Effector memory CD4-positive, alpha-beta T cell (primary cell): ENCODE measurements around the gene ZGPAT.
A peak's percentile ranks its signal among the peaks of the same experiment; 100 is the strongest.
"Not testable (repeated sequence)": the region's sequence is repeated elsewhere in the genome, so short reads cannot be mapped to it uniquely, and the experiment has no call there.

Experiments used
- DNase-seq, 3 donors: peaks; one replicate each; pipeline ENCODE4 v3.0.0-alpha.2; 2020
- H3K27ac ChIP-seq: 2 replicates; pipeline ENCODE4 v1.7.0; 2013; ENCODE audit warnings: mild to moderate bottlenecking, low read length, moderate library complexity; ENCODE audit not compliant: insufficient read depth, poor library complexity, severe bottlenecking
- H3K27me3 ChIP-seq: replicated peaks from 2 replicates; pipeline ENCODE4 v1.7.0; 2013; ENCODE audit warnings: mild to moderate bottlenecking, low read length; ENCODE audit not compliant: insufficient read depth, control insufficient read depth, poor library complexity, severe bottlenecking
- H3K36me3 ChIP-seq: 2 replicates; pipeline ENCODE4 v1.7.0; 2013; ENCODE audit warnings: mild to moderate bottlenecking, low read length, moderate library complexity; ENCODE audit not compliant: control insufficient read depth, insufficient read depth
- H3K4me1 ChIP-seq: 2 replicates; pipeline ENCODE4 v1.7.0; 2013; ENCODE audit warnings: low read length, mild to moderate bottlenecking; ENCODE audit not compliant: control insufficient read depth, insufficient read depth, poor library complexity, severe bottlenecking
- H3K4me3 ChIP-seq: 2 replicates; pipeline ENCODE4 v1.7.0; 2013; ENCODE audit warnings: low read length, low read depth, mild to moderate bottlenecking; ENCODE audit not compliant: insufficient read depth, poor library complexity, severe bottlenecking
- H3K9me3 ChIP-seq: 2 replicates; pipeline ENCODE4 v1.7.0; 2013; ENCODE audit warnings: mild to moderate bottlenecking, low read length, moderate library complexity; ENCODE audit not compliant: control insufficient read depth
- total RNA-seq, 3 donors: gene quantifications; one replicate each; lab custom pipeline; 2026; lab: John Stamatoyannopoulos, UW

Gene ZGPAT
- 11.2 to 18.8 (median 15.0) reads per million in 3 donors for total RNA-seq

DNA sequence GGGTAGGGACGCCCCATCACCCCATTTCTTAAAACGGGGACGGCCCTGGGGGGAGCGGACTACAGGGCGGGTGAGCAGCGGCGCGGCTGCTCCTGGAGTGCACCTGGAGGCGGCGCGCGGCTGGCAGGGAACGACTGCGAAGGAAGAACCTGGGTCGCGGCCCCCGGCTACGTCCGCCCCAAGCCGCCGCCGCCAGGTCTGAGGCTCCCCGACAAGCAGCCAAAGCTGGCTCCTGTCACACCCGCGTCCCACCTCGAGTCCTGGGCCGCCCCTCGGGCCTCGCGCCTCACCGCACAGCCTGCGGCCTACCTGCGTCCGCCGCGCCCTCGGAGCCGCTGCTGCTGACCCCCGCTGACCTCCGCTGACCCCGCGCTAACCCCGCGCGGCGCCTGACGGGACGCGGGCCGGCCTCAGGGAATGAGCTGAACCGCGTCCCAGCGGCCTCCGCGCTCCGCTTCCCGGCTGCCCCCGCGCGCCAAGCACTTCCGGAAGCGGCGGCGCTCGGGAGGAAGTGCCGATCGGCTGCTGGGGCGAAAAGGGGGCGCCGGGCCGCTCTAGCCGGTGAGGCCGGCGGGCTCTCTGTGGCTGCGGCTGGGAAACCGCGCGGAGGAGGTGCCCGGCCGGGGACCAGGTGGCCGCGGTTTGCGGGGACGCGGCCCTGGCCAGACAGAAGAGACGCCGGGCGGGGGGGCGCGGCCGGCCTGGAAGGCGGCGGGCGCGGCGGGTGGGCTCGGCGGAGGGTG lies at the start of gene ZGPAT, which contains the start of gene ARFRP1:
Gene ZGPAT, plus strand, starts transcription at position 482 of the 743 bp plus-strand sequence. CDS start 542 bp downstream, outside the sequence.
Gene ARFRP1, minus strand, starts transcription at position 419 of the 743 bp plus-strand sequence. CDS start 885 bp downstream, outside the sequence.
- Histone ChIP-seq H3K4me1 (peaks cover 32% of the 10 kb centered on the region), H3K4me3 (peak within 1 kb of the TSS; percentile 65), H3K27ac (peak within 1 kb of the TSS; percentile 71), H3K9me3 (no peaks in the 10 kb centered on the region), H3K36me3 (peaks cover 44% of the 10 kb centered on the region), H3K27me3 (no peaks in the 10 kb centered on the region)
- DNase-seq = peak; percentile 75 to 80 (median 78)

DNA sequence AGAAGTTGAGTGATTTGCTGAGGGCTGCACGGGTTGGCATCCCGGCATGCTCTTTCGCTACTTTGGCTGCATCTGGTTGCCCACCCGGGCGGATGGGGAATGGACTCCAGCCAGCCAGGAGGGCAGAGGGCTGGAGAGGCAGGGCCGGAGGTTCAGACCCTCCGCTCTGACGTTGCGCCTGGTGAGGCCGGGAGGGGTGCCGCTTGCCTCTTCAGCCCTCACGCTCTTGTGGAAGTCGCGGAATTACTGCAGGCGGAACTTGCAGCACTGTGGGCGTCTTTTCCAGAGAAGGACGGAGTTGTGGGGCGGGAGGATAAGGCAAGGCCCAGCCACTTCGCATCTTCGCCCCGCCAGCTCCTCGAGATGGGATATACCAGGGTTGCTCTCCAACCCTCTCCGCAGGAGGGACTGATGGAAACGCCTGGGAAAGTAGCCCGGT lies 49.1 kb upstream of the ZGPAT start:
- H3K9me3 ChIP-seq = no peaks in the 10 kb centered on the region
- H3K36me3 ChIP-seq = peaks cover 22% of the 10 kb centered on the region
- no peak for DNase-seq
- H3K4me1 ChIP-seq = peaks cover 19% of the 10 kb centered on the region
- H3K4me3 ChIP-seq = peak overlapping the region; percentile 97
- H3K27ac ChIP-seq = peak overlapping the region; percentile 82
- no peaks in the 10 kb centered on the region for H3K27me3 ChIP-seq

- H3K9me3 ChIP-seq = no peaks in the 10 kb centered on the region
- no peaks in the 10 kb centered on the region for H3K27me3 ChIP-seq
- DNase-seq = no peak
- H3K27ac ChIP-seq = no peak overlapping the region
- H3K36me3 ChIP-seq = peaks cover 25% of the 10 kb centered on the region
- peaks cover 16% of the 10 kb centered on the region for H3K4me1 ChIP-seq
- H3K4me3 ChIP-seq = no peak overlapping the region
Measured at GRCh38 chr20:63659370-63659769, 48.5 kb upstream of the ZGPAT start.

- not testable (repeated sequence) for DNase-seq, H3K9me3 ChIP-seq, H3K27ac ChIP-seq, H3K4me3 ChIP-seq, H3K27me3 ChIP-seq
- Histone ChIP-seq H3K4me1 (peaks cover 13% of the 10 kb centered on the region), H3K36me3 (peaks cover 25% of the 10 kb centered on the region)
Measured at GRCh38 chr20:63660174-63660573, 47.7 kb upstream of the ZGPAT start.

DNA sequence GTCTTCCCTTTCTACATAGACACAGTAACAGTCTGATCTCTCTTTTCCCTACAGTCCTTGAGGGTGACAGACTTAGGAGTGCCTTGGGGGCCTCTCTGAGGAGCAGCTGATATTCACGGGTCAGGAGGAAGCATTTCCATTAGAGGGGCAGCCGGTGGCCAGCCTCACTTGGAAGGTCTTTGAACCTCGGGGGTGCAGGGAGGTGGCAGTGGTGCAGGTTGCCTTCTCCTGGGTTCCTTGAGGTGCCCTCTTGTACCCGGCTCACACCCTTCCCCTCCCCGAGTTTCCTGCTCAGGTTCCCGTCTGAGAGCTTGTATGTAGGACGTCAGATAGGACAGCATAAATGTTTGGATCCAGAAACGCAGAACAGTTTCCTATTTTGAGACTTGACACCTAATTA lies 47.2 kb upstream of the ZGPAT start:
- Histone ChIP-seq H3K27me3 (no peaks in the 10 kb centered on the region), H3K27ac (no peak overlapping the region), H3K4me1 (peaks cover 13% of the 10 kb centered on the region), H3K36me3 (peaks cover 25% of the 10 kb centered on the region), H3K9me3 (no peaks in the 10 kb centered on the region), H3K4me3 (no peak overlapping the region)
- DNase-seq = no peak

DNA sequence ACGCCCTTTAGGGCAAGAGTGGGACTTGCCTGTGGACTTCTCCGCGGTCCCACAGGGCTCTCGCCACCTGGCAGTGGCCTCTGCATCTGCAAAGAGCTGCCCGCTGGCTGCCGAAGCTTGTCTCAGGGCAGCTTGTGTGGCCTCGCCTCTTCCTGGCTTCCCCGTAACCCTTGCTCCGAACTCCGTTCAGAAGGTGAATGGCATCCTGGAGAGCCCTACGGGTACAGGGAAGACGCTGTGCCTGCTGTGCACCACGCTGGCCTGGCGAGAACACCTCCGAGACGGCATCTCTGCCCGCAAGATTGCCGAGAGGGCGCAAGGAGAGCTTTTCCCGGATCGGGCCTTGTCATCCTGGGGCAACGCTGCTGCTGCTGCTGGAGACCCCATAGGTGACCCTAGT lies 46.7 kb upstream of the ZGPAT start:
- Histone ChIP-seq H3K27me3 (no peaks in the 10 kb centered on the region), H3K27ac (no peak overlapping the region), H3K36me3 (peaks cover 28% of the 10 kb centered on the region), H3K9me3 (no peaks in the 10 kb centered on the region), H3K4me3 (no peak overlapping the region), H3K4me1 (peaks cover 13% of the 10 kb centered on the region)
- no peak for DNase-seq

DNA sequence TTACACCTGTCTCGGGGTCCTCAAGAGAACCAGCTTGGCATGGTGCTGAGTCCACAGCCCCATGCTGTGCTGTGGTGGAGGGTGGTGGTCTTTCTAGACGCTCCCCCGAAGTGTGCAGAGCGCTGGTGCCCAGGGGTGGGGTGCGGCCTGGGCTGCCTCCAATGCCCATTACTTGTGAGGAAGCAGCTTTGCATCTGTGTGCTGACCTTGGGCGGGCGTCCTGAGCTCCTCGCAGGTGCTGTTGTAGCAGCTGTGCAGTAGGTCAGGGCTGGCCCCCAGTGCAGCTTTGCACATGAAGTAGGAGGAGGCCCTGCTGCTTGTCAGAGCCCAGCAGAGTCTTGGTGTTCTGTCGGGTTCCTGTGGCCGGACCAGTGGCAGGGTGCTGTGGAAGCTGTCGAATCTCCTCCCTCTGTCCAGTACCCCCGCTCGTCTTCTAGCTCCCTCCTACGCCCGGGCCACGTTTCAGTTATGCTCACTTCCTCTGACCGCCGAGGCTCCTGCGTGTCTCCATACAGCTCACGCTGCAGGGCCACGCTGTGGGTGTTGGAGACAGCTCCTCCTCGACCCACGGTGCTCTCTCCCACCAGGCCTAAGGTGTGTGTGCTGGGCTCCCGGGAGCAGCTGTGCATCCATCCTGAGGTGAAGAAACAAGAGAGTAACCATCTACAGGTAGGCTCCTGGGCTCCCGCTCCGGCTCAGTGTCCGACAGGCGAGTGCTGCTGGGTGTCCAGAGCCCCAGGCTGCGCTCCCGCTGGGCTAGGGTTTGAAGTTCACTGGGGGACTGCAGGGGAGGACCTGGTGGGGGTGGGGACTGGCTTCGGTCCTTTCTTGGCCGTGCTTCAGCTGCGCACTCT lies 45.7 kb upstream of the ZGPAT start:
- Histone ChIP-seq H3K4me1 (peaks cover 13% of the 10 kb centered on the region), H3K27ac (no peak overlapping the region), H3K4me3 (no peak overlapping the region), H3K36me3 (peaks cover 31% of the 10 kb centered on the region), H3K9me3 (no peaks in the 10 kb centered on the region), H3K27me3 (no peaks in the 10 kb centered on the region)
- no peak for DNase-seq

DNA sequence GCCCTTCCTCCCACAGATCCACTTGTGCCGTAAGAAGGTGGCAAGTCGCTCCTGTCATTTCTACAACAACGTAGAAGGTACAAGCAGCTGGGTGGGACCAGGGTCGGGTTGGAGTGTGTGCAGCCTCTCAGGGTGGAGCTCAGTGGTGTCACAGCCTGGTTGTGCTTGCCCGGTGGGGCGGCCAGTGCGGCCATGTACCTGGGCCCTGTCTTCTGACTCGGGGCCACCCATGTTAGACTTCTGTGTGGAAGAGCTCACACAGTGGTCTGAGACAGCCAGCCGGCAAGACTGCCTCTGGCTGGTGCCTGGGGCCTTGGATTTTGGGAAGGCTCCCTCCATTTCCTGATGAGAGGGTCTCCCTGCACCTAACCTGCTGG lies 45.0 kb upstream of the ZGPAT start:
- Histone ChIP-seq H3K36me3 (peaks cover 37% of the 10 kb centered on the region), H3K4me3 (no peak overlapping the region), H3K9me3 (no peaks in the 10 kb centered on the region), H3K27me3 (no peaks in the 10 kb centered on the region), H3K27ac (no peak overlapping the region), H3K4me1 (peaks cover 10% of the 10 kb centered on the region)
- no peak for DNase-seq

GRCh38 chr20:63663332-63664066 lies 44.3 kb upstream of the ZGPAT start:
- H3K36me3 ChIP-seq = peaks cover 44% of the 10 kb centered on the region
- H3K9me3 ChIP-seq = no peaks in the 10 kb centered on the region
- H3K4me1 ChIP-seq = peaks cover 7% of the 10 kb centered on the region
- H3K4me3 ChIP-seq = no peak overlapping the region
- no peaks in the 10 kb centered on the region for H3K27me3 ChIP-seq
- no peak for DNase-seq
- H3K27ac ChIP-seq = no peak overlapping the region
